Measurements from ENCODE around the gene PIK3R5. TPM values are rescaled to one million over a fixed set of nuclear protein-coding genes. Genes with fewer than 3 reads are reported as not detected.

Gene PIK3R5
- total RNA-seq, 2 experiments from 2014 or later = 153 to 159 TPM

DNA sequence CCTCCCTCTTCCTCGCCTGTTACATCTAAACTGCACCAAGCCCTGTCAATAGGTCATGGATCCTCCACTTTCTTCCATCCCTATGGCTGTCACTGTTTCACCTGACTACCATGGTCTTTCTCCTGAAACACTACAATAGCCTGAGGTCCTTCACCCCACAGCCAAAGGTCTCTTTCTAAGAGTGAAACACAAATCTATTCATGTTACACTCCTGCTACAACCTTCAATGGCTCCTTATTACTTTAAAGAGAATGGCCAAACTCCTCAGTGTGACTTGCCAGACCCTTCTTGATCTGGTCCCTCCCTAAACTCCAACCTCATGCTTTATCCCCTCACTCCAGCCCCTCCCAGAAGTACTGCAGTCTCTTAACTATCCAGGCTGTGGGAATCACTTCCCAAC, 97.4 kb downstream of the PIK3R5 start:
- Mint-ChIP-seq H3K4me3 (peak overlapping the region; percentile 81), H3K36me3 (ENCODE audit: low read depth) (no peaks in the 10 kb centered on the region), H3K27me3 (no peaks in the 10 kb centered on the region), H3K27ac (no peak overlapping the region), H3K4me1 (ENCODE audit: low read depth) (peaks cover 25% of the 10 kb centered on the region), H3K9me3 (no peaks in the 10 kb centered on the region)
- TF ChIP-seq, protein P1, sequence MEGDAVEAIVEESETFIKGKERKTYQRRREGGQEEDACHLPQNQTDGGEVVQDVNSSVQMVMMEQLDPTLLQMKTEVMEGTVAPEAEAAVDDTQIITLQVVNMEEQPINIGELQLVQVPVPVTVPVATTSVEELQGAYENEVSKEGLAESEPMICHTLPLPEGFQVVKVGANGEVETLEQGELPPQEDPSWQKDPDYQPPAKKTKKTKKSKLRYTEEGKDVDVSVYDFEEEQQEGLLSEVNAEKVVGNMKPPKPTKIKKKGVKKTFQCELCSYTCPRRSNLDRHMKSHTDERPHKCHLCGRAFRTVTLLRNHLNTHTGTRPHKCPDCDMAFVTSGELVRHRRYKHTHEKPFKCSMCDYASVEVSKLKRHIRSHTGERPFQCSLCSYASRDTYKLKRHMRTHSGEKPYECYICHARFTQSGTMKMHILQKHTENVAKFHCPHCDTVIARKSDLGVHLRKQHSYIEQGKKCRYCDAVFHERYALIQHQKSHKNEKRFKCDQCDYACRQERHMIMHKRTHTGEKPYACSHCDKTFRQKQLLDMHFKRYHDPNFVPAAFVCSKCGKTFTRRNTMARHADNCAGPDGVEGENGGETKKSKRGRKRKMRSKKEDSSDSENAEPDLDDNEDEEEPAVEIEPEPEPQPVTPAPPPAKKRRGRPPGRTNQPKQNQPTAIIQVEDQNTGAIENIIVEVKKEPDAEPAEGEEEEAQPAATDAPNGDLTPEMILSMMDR (IDR thresholded peaks at IDR 0.05) = no peak
- POLR2A ChIA-PET = interaction anchor here (1.3 kb wide), 1 partner anchor 8 kb away, joined by 4 read pairs; no protein-coding TSS in a partner anchor
- H3K9me3 ChIP-seq (ENCODE audit: control insufficient read depth in 1 of 2, insufficient read depth in 1 of 2, low read length in 2 of 2) = no peaks in the 10 kb centered on the region
- peaks cover 17% of the 10 kb centered on the region for H3K4me1 ChIP-seq (ENCODE audit: insufficient read depth, low read length)
- ATAC-seq (ENCODE audit: poor library complexity) = no peak
- DNase-seq = no peak
- no peak overlapping the region for H3K4me3 ChIP-seq (ENCODE audit: low read length)
- H3K36me3 ChIP-seq (ENCODE audit: insufficient read depth, low read length) = no peaks in the 10 kb centered on the region
- H3K27me3 ChIP-seq (ENCODE audit: control insufficient read depth in 1 of 2, insufficient read depth in 2 of 2, low read length in 2 of 2) = no peaks in the 10 kb centered on the region
- CTCF ChIA-PET = interaction anchor here (1.2 kb wide), 1 partner anchor 130 kb away, joined by 5 read pairs; no protein-coding TSS in a partner anchor
- intact Hi-C loops (cut with DNase I, micrococcal nuclease) = no loop called here
- no peak overlapping the region for H3K27ac ChIP-seq (ENCODE audit: low read depth in 1 of 2, low read length in 2 of 2)

DNA sequence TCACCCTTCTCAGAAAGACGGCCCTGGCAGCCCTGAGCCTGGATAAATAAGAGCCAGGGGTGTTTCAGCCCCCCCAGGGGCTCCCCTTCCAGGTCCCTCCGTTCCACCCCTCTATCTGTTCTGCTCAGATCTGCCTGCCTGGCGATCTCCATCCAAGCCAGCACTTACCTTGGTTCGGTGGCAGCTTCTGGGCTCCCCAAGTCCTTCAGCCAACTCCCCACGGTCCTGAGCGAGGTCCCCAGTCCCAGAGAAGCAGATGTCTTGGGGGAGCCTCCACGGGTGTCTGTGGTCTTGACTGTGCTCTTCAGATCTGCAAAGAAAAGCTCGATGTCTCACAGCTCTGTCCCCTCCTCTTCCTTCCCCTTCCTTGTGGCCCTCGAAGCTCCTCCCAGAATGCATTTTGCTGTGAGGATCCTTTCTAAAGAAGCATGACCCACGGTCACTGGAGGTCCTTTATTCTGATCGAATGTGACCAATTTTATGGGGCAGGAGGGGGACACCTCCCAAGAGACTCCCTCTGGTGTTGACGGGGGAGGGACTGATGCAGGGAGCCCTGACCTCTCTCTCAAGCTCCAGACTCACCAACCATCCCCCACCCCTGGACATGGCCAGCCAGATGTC, 98.0 kb downstream of the PIK3R5 start, which contains the start of gene PIK3R6:
PIK3R6 (minus strand) TSS at position 314 of the 621 bp plus-strand sequence. CDS start 17,880 bp downstream, outside the sequence.
- no peak within 1 kb of the TSS for H3K27ac ChIP-seq (ENCODE audit: low read depth in 1 of 2, low read length in 2 of 2)
- no peaks in the 10 kb centered on the region for H3K36me3 ChIP-seq (ENCODE audit: insufficient read depth, low read length)
- no peak within 1 kb of the TSS for H3K27ac Mint-ChIP-seq
- TF ChIP-seq, protein P1 (IDR thresholded peaks at IDR 0.05) = no peak
- no peaks in the 10 kb centered on the region for H3K27me3 Mint-ChIP-seq
- peak within 1 kb of the TSS; percentile 81 for H3K4me3 Mint-ChIP-seq
- ATAC-seq (ENCODE audit: poor library complexity) = peak; percentile 81
- peaks cover 28% of the 10 kb centered on the region for H3K4me1 Mint-ChIP-seq (ENCODE audit: low read depth)
- H3K4me1 ChIP-seq (ENCODE audit: insufficient read depth, low read length) = peaks cover 18% of the 10 kb centered on the region
- H3K36me3 Mint-ChIP-seq (ENCODE audit: low read depth) = no peaks in the 10 kb centered on the region
- ChIA-PET CTCF (interaction anchor here (1.2 kb wide), 1 partner anchor 131 kb away, joined by 5 read pairs; no protein-coding TSS in a partner anchor), POLR2A (interaction anchor here (0.6 to 1.3 kb wide), 2 partner anchors 9 to 945 kb away, joined by 3 to 4 read pairs; no protein-coding TSS in a partner anchor)
- peak within 1 kb of the TSS; percentile 40 for H3K4me3 ChIP-seq (ENCODE audit: low read length)
- intact Hi-C loops (cut with DNase I, micrococcal nuclease) = no loop called here
- H3K9me3 Mint-ChIP-seq = no peaks in the 10 kb centered on the region
- no peaks in the 10 kb centered on the region for H3K27me3 ChIP-seq (ENCODE audit: control insufficient read depth in 1 of 2, insufficient read depth in 2 of 2, low read length in 2 of 2)
- H3K9me3 ChIP-seq (ENCODE audit: control insufficient read depth in 1 of 2, insufficient read depth in 1 of 2, low read length in 2 of 2) = no peaks in the 10 kb centered on the region
- DNase-seq = peak in 4 of 14 experiments; percentile 28 to 46 (median 38)

DNA sequence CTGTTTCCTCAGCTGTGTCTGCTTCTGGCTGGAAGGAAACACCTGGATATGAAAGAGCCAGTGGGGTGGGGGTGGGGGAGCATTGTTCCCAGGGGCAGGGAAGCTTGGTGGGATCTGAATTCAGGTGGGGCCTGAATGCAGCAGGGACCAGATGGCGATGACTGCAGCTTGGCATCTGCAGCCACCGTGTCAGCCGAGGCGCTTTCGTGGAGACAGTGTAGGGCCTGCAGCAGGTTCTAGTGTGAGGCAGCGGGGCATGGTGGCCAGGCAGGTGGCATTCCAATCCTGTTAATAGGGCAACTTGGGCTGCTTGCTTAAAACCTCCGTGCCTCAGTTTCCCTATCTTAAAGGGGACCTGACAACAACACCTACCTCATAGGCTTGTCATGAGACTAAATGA, 99.7 kb downstream of the PIK3R5 start:
- ATAC-seq (ENCODE audit: poor library complexity) (no peak), DNase-seq (no peak)
- no peaks in the 10 kb centered on the region for H3K36me3 ChIP-seq (ENCODE audit: insufficient read depth, low read length)
- TF ChIP-seq, protein P1 (IDR thresholded peaks at IDR 0.05) = no peak
- no peaks in the 10 kb centered on the region for H3K27me3 ChIP-seq (ENCODE audit: control insufficient read depth in 1 of 2, insufficient read depth in 2 of 2, low read length in 2 of 2)
- Mint-ChIP-seq H3K4me3 (no peak overlapping the region), H3K9me3 (no peaks in the 10 kb centered on the region), H3K4me1 (ENCODE audit: low read depth) (peaks cover 41% of the 10 kb centered on the region), H3K27me3 (no peaks in the 10 kb centered on the region), H3K27ac (no peak overlapping the region), H3K36me3 (ENCODE audit: low read depth) (no peaks in the 10 kb centered on the region)
- ChIA-PET POLR2A (interaction anchor here (0.5 kb wide), 1 partner anchor 25 kb away, joined by 3 read pairs; no protein-coding TSS in a partner anchor), CTCF (no interaction called here)
- H3K4me3 ChIP-seq (ENCODE audit: low read length) = no peak overlapping the region
- no peaks in the 10 kb centered on the region for H3K9me3 ChIP-seq (ENCODE audit: control insufficient read depth in 1 of 2, insufficient read depth in 1 of 2, low read length in 2 of 2)
- no peak overlapping the region for H3K27ac ChIP-seq (ENCODE audit: low read depth in 1 of 2, low read length in 2 of 2)
- peaks cover 28% of the 10 kb centered on the region for H3K4me1 ChIP-seq (ENCODE audit: insufficient read depth, low read length)
- intact Hi-C loops (cut with DNase I, micrococcal nuclease) = no loop called here

Measured in CD4-positive, alpha-beta T cell (primary cell).